ENCODE results near the gene LMO4. TPM values are rescaled to one million over a fixed set of nuclear protein-coding genes. Genes with fewer than 3 reads are reported as not detected.

Gene LMO4
- total and polyA plus RNA-seq, 2 of the 13 experiments (the other 11 are each of a cell fraction or from before 2014, with no cell fraction given): 19.3 to 49.9 TPM

DNA sequence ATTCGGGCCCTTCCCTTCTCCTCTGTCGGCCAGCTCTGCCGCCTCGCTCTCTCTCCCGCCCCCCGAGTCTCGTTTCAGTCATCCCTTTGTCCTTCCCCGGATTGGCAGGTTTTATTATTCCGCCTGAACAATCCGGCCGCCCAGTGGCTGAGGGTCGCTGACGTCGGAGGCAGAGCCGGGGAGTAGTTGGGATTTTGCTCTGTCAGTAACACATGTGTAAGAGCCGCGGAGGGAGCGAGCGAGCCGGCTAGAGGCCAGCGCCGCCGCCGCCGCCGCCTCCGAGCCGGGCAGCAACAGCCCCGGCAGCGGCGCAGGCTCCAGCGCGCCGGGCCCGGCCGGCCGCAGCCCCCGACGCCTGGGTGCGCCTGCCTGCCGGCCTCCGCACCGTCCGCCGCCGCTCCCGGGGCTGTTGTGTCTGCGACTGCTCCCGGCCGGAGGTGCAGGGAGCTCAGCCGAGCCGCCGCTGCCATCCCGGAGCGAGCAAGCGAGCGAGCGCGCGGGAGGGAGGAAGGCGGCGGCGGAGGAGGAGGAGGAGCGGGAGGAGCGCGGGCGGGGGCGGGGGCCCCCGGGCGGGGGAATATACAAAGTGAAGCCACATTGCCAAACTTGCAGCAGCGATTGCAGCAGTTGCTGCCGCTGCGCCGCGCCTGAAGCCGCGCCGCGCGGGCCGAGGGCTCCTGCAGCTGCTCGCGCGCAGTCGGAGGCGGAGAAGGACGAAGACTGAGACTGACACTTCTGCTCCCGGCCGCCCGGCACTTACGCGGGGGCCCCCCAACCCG lies at the start of gene LMO4 (continued):
- TF ChIP-seq ZNF530 (CRISPR knock-in tag; IDR thresholded peaks at IDR 0.05; ENCODE audit: low read depth): no peak
- no peak for TF ChIP-seq ZNF749 (CRISPR knock-in tag; IDR thresholded peaks at IDR 0.05; ENCODE audit: borderline replicate concordance)
- TF ChIP-seq PLRG1 (conservative IDR thresholded peaks at IDR 0.05): no peak
- TF ChIP-seq, protein P1, sequence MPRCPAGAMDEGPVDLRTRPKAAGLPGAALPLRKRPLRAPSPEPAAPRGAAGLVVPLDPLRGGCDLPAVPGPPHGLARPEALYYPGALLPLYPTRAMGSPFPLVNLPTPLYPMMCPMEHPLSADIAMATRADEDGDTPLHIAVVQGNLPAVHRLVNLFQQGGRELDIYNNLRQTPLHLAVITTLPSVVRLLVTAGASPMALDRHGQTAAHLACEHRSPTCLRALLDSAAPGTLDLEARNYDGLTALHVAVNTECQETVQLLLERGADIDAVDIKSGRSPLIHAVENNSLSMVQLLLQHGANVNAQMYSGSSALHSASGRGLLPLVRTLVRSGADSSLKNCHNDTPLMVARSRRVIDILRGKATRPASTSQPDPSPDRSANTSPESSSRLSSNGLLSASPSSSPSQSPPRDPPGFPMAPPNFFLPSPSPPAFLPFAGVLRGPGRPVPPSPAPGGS (CRISPR knock-in tag; IDR thresholded peaks at IDR 0.05): no peak
- no peak for TF ChIP-seq ZNF230 (CRISPR knock-in tag; IDR thresholded peaks at IDR 0.05)
- TF ChIP-seq YEATS2 (CRISPR knock-in tag; IDR thresholded peaks at IDR 0.05; ENCODE audit: borderline replicate concordance): no peak
- TF ChIP-seq SRSF4 (IDR thresholded peaks at IDR 0.05; ENCODE audit: low read depth, low read length, poor library complexity, severe bottlenecking): no peak
- TF ChIP-seq SMC3 (IDR thresholded peaks at IDR 0.05; ENCODE audit: low read length): no peak
- no peak for TF ChIP-seq KMT2A (CRISPR knock-in tag; IDR thresholded peaks at IDR 0.05)
- TF ChIP-seq FOXA1 (IDR thresholded peaks at IDR 0.05): no peak
- no peak for TF ChIP-seq FOXA1 (CRISPR knock-in tag; IDR thresholded peaks at IDR 0.05)
- no peak for TF ChIP-seq ZNF672 (CRISPR knock-in tag; IDR thresholded peaks at IDR 0.05)
- no peak for TF ChIP-seq NFKBIZ (CRISPR knock-in tag; IDR thresholded peaks at IDR 0.05)
- no peak for TF ChIP-seq ZNF121 (CRISPR knock-in tag; IDR thresholded peaks at IDR 0.05)
- no peak for TF ChIP-seq ZNF251 (CRISPR knock-in tag; IDR thresholded peaks at IDR 0.05)
- TF ChIP-seq SRSF1 (optimal IDR thresholded peaks at IDR 0.05; ENCODE audit: low read depth, low read length): peak; percentile 33
- TF ChIP-seq, protein P2, sequence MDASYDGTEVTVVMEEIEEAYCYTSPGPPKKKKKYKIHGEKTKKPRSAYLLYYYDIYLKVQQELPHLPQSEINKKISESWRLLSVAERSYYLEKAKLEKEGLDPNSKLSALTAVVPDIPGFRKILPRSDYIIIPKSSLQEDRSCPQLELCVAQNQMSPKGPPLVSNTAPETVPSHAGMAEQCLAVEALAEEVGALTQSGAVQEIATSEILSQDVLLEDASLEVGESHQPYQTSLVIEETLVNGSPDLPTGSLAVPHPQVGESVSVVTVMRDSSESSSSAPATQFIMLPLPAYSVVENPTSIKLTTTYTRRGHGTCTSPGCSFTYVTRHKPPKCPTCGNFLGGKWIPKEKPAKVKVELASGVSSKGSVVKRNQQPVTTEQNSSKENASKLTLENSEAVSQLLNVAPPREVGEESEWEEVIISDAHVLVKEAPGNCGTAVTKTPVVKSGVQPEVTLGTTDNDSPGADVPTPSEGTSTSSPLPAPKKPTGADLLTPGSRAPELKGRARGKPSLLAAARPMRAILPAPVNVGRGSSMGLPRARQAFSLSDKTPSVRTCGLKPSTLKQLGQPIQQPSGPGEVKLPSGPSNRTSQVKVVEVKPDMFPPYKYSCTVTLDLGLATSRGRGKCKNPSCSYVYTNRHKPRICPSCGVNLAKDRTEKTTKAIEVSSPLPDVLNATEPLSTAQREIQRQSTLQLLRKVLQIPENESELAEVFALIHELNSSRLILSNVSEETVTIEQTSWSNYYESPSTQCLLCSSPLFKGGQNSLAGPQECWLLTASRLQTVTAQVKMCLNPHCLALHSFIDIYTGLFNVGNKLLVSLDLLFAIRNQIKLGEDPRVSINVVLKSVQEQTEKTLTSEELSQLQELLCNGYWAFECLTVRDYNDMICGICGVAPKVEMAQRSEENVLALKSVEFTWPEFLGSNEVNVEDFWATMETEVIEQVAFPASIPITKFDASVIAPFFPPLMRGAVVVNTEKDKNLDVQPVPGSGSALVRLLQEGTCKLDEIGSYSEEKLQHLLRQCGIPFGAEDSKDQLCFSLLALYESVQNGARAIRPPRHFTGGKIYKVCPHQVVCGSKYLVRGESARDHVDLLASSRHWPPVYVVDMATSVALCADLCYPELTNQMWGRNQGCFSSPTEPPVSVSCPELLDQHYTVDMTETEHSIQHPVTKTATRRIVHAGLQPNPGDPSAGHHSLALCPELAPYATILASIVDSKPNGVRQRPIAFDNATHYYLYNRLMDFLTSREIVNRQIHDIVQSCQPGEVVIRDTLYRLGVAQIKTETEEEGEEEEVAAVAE (CRISPR knock-in tag; IDR thresholded peaks at IDR 0.05; ENCODE audit: borderline replicate concordance): peak; percentile 99
- TF ChIP-seq ZNF704 (CRISPR knock-in tag; IDR thresholded peaks at IDR 0.05; ENCODE audit: borderline replicate concordance): no peak
- no peak for TF ChIP-seq JUND (CRISPR knock-in tag; IDR thresholded peaks at IDR 0.05)
- no peak for TF ChIP-seq ZIK1 (CRISPR knock-in tag; IDR thresholded peaks at IDR 0.05; ENCODE audit: borderline replicate concordance, low read depth)
- TF ChIP-seq, protein P3, sequence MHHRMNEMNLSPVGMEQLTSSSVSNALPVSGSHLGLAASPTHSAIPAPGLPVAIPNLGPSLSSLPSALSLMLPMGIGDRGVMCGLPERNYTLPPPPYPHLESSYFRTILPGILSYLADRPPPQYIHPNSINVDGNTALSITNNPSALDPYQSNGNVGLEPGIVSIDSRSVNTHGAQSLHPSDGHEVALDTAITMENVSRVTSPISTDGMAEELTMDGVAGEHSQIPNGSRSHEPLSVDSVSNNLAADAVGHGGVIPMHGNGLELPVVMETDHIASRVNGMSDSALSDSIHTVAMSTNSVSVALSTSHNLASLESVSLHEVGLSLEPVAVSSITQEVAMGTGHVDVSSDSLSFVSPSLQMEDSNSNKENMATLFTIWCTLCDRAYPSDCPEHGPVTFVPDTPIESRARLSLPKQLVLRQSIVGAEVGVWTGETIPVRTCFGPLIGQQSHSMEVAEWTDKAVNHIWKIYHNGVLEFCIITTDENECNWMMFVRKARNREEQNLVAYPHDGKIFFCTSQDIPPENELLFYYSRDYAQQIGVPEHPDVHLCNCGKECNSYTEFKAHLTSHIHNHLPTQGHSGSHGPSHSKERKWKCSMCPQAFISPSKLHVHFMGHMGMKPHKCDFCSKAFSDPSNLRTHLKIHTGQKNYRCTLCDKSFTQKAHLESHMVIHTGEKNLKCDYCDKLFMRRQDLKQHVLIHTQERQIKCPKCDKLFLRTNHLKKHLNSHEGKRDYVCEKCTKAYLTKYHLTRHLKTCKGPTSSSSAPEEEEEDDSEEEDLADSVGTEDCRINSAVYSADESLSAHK (CRISPR knock-in tag; IDR thresholded peaks at IDR 0.05; ENCODE audit: borderline replicate concordance): no peak
